NCI-H2196 (cell line): ENCODE data around the gene TBC1D22A.
"Not testable (repeated sequence)": the region's sequence is repeated elsewhere in the genome, so short reads cannot be mapped to it uniquely, and the experiment has no call there.

Source experiments
- DNase-seq: peaks from one replicate; lab custom pipeline; 2025; ENCODE audit not compliant: unreplicated experiment; lab: John Stamatoyannopoulos, UW

TBC1D22A gene

DNA sequence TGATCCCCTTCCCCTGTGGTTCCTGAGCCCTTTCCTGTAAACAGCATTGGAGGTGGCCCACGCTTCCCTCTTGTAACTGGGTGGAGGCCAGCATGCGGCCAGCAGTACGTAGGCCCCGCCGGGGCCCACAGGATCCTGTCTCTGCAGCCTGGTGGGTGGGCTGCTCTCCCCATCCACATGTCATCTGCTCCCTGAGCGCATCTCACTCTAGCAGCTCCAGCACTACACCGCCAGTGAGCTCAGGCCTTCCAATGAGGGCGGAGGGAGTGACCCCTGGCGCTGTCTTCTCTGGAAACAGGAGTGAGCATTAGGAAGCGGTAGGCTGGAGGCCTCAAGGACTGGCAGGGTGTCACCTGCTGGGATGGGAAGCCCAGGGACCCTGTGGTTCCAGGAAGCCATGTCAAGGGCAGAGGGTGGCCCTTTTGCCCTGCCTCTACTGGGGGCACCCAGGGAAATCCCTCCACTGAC lies 363.9 kb downstream of the TBC1D22A start:
- no peak for DNase-seq

DNA sequence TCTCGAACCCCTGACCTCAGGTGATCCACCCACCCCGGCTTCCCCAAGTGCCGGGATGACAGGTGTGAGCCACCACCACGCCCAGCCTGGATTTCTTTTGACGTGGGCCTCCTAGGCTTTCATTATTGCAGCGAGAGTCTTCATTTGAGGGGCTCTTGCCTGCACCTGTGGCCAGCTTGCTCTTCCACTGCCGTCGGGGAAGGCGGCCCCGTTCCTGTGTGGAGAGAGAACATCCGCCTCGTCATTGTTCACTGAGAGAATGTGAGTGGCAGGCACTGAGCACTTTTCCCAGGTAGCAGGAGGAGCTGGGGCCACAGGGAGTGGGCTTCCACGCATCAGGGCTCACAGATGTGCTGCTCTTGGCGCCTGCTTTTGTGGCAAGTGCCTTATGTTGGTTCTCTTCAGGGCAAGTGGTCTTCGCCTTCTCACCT lies 365.0 kb downstream of the TBC1D22A start:
- no peak for DNase-seq

DNA sequence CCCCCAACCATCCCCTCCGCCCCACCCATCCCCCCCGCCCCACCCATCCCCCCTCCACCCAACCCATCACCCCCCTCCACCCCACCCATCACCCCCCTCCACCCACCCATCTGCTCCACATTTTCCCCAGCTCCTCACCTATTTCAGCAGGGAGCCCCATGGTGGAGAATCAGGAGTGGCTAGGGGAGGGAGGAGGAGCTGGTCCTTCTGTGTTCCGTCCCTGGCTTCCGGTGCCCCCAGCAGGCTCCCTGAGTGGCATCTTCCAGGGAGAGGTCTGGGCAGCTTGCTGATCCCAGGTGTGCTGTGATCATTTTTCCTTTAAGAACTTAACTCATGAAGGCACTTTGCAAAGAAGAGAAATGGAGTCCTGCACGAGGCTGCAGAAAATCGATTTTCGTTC lies 365.8 kb downstream of the TBC1D22A start:
- no peak for DNase-seq

DNA sequence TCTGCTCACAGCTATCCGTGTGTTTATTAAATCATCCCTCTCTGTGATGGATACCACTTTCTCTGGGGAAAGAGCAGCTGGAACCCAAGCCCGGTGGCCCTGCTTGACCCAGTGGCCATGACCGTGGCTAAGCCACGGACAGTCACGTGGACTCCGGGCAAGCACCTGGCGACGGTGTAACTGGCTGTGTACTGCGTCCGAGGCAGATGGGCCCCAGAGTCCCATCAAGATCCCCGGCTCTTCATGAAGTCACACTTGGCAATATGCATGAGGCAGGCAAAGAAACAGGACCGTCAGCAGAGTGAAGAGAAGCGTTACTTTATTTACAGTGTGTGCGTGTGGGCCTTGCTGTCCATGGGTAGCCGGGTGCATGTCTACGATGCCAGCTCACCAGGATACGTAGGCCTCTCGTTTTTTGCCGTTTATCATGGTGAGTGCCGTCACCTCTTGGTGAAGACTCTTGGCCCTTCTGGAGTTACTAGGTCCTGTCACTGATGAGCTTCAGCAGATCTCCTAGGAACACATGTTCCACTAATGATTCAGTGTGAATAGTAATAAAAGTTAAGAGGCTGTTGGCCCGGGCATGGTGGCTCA lies 366.3 kb downstream of the TBC1D22A start:
- no peak for DNase-seq

DNA sequence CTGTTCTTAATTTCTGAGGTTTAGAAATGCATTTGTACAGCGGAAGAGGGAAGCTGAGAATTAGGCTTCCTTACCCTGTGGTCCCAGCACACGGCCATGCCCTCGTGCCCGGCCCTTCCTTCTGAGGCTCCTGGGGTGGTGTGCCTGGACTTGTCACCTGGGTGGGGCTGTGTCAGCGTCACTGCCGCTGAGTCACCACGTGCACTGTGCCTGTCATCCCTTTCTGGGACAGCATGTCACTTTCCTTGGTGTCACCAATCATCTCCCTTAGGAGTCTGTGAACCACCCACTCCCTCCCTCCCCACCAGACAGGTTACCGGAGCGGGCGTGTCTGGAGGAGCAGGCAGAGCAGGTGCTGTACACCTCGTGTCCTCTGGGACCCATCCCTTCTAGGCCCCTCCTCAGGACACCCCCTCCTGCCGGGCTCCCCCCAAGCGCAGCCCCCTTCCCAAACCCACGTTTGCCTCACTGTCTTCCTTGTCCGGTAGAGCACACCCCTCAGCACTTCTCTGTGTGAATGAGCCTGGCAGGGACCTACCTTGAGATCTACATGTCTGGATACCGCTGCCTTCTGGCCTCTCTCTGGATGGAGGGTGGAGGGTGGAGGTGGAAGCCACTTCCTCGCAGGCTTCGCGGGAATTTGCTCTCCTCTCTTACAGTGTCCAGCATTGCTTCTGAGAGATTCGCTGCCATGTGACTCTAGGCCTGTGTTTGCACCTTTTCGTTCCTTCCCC lies 367.6 kb downstream of the TBC1D22A start:
- DNase-seq: no peak

DNA sequence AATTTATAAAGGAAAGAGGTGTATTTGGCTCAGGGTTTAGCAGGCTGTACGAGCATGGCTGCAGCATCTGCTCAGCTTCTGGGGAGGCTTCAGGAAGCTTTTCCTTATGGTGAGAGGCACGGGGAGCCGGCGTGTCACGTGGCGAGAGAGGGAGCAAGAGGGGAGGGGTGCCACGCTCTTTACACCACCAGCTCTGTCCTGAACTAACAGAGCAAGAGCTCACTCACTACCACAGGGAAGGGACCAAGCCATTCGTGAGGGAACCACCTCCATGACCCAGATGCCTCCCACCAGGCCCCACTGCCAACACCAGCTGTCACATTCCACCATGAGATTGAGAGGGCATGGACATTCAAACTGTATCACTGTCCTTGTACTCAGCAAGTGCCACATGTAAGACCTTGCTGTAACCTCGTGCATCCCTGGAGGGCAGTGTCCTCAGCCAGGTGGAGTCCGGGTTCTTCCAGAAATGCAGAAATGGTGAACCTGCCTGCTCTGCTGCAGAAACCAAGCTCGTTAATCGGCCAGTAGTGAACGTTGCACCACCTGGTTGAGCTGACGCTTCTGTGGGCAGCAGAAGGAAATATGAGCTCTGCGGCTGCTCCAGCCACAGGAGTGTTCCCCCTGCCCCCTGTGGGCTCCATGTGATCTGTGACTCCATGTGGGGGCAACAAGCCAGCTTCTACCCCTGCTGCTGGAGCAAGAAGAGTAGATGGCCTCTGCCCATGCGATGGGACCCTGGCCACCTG lies 368.6 kb downstream of the TBC1D22A start:
- no peak for DNase-seq

DNA sequence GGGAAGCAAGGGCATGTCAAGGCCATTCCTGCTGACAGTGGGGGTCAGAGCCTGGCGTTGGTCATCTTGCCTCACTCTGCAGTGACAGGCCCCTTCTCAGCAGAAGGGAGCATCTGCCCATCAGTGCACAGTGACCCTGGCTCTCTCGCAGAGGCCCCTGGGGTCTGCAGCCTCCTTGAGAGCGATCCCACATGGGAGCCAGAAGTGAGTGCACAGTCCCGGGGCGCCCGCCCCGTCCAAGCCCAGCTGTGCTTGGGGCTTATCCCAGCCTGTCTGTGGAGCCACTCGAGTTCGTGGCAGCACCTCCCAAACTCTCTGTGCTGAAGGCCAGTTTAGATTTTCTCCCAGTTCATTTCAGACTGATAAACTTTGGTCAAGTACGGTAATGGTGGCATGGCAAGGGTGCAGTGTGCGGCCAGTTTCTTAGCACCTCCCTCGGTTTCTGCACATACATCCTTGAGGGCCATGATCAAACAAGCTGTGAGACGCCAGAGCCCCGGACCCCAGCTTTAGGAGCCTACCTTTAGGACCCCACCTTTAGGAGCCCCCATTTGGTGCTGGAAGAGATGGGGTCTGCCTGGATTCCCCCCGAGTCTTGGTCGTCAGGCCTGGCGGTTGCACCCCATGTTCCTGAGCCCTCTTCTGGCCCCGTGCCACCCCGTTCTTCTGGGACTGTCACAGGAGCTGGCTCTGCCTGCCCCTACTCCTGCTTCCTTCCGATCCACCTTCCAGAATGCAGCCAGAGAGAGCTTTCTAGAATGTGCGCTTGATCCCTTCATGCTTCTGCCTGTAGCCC lies 369.4 kb downstream of the TBC1D22A start:
- no peak for DNase-seq

DNA sequence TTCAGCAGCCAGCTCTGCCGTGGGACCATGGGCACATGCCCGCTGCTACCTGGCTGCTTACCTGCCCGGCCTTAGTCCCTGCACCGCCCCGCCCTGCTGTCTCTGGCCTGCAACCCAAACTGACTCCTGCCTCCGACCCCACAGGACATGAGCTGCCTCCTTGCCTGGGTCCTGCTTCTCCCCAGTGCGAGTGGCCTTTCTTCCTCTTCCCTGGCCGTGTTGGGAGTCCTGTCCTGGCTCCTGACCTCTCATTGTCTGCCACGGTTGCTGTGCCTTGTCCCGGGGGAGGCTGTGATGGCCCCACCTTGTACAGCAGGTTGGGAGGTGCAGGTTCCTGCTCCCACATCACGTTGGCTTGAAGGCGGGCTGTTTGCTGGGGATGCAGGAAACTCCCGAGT lies 370.0 kb downstream of the TBC1D22A start:
- no peak for DNase-seq

DNA sequence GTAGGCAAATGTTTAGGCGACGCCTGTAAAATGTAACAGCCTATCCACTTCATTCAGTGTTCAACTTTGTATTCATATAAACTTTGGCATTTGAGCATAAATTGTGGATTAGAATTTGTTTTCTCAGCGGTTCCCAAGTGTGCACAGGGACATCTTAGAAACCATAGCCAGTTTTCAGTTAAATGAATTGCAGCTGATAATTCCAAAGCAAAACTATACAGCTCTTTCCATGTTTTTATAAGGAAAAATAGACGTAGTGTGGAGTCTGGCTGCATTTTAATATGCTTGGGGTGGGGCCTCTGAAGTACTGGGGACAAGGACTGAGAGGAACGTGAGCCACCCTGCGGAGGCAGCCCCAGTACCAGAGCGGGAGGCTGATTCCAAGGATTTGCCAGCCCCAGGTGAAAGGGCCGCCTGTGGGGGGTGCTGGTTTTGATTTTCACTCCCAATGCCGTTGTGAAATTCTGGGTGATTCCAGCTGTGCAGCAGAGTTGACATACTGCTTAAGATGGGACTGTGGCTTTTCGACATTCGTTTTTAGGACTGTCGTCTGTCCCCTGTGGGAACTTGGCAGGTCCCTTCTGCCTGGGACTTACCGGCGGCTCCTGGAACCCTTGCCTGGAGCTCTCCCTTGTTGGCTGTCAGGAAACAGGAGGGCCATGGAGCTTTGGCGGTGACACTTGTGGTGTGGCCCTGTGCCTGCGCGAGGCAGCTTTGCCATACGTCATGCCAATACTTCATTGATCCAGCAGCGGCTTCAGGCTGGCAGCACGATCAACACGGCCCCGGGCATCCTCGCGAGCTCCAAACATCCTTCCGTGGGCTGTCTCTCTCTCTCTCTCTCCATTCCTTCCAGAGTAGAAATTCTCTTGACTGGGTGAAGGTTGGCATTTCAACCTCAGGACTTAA lies 370.9 kb downstream of the TBC1D22A start:
- DNase-seq: no peak

DNA sequence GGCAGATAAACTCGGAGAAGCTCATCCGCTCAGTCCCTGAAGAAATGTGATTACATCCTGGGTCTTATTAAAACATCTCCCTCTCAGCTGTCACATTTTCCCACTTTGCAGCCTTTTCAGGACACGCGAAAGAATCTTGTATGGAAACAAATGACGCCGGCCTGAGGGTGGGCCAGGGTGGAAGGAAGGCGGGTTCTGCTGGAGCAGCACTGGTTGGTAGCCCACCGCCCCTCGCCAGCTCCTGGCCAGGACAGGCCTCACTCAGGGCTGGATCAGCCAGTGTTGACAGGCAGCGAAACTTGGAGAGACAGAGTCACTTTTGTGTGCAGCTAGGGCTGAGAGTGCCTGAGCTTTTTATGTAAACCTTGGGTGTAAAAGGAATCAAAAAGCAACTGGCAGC lies 371.8 kb downstream of the TBC1D22A start:
- DNase-seq: no peak

DNA sequence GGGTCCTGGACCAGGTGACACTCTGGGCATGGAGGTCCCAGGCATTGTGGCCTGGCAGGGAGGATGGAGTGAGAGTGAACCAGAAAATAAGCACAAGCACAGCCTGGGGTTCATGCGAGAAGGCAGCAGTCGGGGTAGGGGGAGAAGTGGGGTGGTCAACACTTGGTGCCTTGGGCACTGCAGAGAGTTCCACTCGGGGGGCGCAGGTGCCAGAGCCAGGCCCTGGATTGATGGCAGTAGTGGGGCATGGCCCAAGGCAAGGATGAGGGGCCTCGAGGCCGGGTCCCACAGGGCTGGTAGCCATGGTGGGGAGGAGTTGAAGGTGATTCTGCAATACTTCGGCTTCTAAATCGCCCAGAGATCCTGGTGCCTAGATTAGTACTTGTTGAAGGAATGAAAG lies 372.9 kb downstream of the TBC1D22A start:
- DNase-seq: no peak

DNA sequence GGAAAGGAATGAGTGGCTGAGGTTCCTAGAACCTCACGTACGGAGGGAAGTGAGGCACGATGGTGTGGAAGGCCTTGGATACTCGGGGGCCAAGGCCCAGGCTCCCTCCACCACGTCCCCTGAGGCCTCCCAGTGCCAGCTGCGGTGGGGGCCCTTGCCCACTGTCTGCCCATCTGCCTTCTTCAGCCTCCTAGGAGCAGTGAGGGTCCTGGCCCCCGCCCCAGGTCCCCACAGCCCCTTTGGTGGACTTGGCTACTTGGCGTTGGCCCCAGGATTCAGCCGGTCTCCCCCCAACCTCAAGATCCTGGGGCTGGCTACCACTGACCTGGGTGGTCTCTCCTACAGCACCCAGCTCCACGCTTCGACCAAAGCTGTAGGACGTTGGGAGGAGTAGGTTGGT lies 373.6 kb downstream of the TBC1D22A start:
- DNase-seq: no peak

DNA sequence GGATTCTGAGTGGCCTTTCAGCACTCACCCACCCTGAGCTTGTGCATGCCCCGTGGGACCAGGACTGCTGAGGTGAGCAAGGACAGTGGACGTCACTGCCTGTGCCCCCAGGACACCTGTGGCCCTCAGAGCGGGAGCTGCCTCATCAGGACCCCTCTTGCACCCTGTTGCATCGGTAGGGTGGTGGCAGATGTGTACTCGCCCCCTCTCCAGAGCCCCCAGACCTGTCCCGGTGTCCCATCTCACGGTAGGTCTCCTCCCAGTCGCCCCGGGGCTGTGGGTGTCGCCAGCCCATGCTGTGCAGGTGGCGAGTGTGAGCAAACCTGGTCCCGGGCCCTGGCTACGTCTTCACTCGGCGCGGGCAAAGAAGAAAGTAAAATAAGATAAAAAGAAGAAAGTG lies 374.2 kb downstream of the TBC1D22A start:
- no peak for DNase-seq

DNA sequence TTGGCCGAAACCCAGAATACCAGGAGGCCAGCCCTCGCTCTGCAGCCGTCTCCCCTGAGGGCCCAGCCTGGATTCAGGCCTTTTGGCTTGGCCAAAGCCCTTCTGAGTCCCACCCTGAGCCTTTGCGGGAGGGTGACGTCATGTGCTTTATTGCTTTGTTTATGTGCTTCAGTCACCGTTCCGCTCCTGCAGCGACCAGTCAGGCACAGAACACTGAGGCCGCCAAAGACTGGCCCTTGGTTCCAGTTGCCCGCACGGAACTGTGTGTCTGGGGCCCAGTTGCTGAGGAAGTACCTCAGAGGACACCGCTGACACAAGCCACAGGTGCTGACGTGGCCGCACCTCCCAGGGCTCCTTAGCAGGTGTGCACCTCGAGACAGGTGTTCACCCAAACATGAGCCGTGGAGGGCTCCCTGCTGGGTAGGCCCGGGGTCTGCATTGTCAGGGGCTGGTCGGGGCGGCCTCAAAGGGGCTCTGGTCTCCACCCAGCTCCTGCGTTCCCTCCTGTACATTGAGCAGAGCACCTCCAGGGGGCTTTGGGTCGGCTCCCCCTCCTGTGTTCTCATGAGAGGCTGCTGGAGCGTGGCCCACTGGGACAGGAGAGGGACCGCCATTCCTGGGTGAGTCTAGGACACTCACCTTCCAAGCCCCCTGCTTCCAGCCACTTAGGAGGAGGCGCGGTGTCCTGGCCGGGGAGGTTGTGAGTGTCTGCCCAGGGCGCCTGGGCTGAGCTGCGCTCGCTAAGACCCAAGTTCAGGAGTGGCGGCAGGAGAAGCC lies 376.8 kb downstream of the TBC1D22A start:
- no peak for DNase-seq

DNA sequence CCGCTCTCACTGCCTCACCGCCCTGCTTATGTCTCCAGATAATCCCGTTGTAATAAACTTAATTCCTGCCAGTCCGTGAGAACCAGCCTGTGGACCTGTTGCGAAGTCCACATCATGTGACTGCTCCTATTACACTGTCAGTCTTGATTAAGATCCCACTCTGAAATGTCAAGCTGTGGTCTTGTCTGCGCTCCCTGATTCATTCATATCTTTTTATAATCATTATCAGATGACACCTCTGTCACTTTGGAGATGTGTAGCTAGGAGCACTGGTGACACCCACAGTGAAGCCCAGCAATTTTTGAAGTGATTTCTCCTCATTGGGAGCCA lies 377.3 kb downstream of the TBC1D22A start:
- no peak for DNase-seq

DNA sequence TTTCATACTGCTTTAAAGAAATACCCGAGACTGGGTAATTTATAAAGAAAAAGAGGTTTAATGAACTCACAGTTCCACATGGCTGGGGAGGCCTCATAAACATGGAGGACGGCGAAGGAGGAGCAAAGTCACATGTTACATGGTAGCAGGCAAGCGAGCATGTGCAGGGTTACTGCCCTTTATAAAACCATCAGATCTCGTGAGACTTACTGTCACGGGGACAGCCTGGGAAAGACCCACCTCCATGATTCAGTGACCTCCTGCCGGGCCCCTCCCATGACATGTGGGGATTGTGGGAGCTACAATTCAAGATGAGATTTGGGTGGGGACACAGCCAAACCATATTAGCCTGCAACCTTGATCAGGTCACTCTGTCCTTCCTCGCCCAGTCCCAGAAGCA lies 378.5 kb downstream of the TBC1D22A start:
- not testable (repeated sequence) for DNase-seq

DNA sequence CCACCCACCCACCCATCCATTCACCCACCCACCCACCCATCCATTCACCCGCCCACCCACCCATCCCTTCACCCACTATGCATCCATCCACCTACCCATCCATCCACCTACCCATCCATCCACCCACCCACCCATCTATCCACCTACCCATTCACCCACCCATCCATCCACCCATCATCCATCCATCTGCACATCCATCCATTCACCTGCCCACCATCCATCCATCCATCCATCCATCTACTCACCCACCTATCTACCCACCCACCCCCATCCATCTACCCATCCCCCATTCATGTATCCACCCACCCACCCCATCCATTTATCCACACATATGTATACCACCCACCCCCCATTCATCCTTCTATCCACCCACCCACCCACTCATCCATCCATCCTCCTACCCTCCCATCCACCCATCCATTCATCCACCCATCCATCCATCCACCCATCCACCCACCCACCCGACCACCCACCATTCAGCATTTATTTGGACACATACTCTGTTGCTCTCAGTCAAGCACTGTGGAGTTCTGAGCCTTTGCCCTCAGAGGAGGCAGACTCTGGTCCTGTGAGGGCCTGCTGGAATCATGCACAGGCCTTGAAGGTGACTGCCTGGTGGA lies 380.1 kb downstream of the TBC1D22A start:
- no peak for DNase-seq

DNA sequence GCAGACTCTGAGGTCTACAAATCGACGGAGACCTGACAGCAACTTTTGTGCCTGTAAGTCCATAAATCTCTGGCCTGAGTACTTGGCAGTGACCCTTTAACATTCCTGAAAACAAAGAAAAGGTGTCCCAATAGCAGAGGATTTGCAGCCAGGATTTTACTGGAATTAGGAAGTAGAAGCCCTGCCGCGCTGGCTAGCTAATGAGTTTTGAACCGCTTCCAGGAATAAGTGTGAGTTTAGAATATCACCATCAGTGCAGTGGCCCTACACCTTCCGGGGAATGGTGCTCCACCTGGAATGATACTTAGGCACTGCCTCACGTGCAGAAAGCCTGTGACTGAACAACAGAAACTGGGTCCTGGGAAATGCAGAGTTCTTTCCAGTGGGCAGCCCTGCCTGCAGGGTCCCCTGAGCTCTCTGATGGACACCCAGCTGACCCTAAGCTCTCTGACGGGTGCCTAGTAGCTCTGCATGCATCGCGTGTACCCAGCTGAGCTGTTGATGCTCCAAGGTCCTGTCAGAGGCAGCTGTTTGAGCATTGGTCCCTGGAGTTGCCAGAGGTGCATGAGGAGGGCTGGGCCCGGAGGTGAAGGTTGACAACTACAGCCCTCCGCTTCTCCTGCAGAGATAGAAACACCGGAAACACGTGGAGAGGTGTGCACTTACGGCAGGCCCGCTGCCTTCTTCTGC lies 380.9 kb downstream of the TBC1D22A start:
- no peak for DNase-seq
